HG02840 (cell line): ENCODE results near the gene SERPINE1.
"Not testable (repeated sequence)": the region's sequence is repeated elsewhere in the genome, so short reads cannot be mapped to it uniquely, and the experiment has no call there.

Experiments used
- ATAC-seq: cut with Tn5 transposase; IDR thresholded peaks from one replicate; pipeline ENCODE4 v1.9.1; 2021; ENCODE audit warnings: mild to moderate bottlenecking, moderate library complexity, moderate number of reproducible peaks; ENCODE audit not compliant: unreplicated experiment, low FRiP score

Gene SERPINE1

GRCh38 chr7:101121991-101122932 is 4.6 kb upstream of the SERPINE1 start:
- ATAC-seq, result no peak

- no peak for ATAC-seq
Observed at GRCh38 chr7:101122933-101123702, 3.8 kb upstream of the SERPINE1 start.

GRCh38 chr7:101123703-101124068 is 3.2 kb upstream of the SERPINE1 start:
- no peak for ATAC-seq

GRCh38 chr7:101124376-101125056 is 2.4 kb upstream of the SERPINE1 start:
- no peak for ATAC-seq

DNA sequence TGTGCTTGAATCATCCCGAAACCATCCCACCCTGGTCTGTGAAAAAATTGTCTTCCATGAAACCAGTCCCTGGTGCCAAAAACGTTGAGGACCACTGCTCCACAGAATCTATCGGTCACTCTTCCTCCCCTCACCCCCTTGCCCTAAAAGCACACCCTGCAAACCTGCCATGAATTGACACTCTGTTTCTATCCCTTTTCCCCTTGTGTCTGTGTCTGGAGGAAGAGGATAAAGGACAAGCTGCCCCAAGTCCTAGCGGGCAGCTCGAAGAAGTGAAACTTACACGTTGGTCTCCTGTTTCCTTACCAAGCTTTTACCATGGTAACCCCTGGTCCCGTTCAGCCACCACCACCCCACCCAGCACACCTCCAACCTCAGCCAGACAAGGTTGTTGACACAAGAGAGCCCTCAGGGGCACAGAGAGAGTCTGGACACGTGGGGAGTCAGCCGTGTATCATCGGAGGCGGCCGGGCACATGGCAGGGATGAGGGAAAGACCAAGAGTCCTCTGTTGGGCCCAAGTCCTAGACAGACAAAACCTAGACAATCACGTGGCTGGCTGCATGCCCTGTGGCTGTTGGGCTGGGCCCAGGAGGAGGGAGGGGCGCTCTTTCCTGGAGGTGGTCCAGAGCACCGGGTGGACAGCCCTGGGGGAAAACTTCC is 784 bp upstream of the SERPINE1 start:
- no peak for ATAC-seq

GRCh38 chr7:101127460-101128039 is 646 bp downstream of the SERPINE1 start:
- ATAC-seq, result no peak

- no peak for ATAC-seq
Observed at GRCh38 chr7:101128040-101128834, 1.3 kb downstream of the SERPINE1 start.

- ATAC-seq, result no peak
Observed at GRCh38 chr7:101129603-101130117, 2.8 kb downstream of the SERPINE1 start.

- not testable (repeated sequence) for ATAC-seq
Observed at GRCh38 chr7:101132626-101133600, 6.0 kb downstream of the SERPINE1 start.

DNA sequence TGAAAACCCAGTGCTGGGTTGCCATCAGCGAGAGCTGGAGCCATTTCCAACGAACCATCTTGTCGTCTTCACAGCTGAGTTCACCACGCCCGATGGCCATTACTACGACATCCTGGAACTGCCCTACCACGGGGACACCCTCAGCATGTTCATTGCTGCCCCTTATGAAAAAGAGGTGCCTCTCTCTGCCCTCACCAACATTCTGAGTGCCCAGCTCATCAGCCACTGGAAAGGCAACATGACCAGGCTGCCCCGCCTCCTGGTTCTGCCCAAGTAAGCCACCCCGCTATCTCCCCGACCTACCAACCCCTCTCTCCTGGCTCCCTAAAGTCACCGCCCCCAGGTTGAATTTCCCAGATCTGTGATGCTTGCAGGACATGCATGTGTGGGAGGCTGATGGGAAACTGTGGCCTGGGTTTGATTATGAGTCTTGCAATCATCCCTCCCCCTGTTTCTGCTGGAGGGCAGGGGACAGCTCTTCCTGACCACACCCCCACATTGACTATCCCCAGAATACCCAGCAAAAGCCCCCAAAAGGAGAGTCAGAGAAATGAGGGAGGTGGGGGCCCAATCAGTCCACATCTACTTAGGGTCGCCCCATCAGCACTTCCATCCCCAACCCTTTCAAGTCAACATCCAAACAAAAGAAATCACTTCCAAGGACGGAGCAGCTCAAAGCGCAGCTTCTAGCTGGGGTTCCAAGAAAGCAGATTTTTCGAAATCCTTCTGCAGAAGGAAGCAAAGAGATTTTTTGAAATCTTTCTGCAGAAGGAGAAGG is 6.9 kb downstream of the SERPINE1 start:
- ATAC-seq, result no peak

GRCh38 chr7:101134399-101134980 is 7.6 kb downstream of the SERPINE1 start:
- no peak for ATAC-seq

GRCh38 chr7:101137651-101138212 is 10.8 kb downstream of the SERPINE1 start:
- ATAC-seq, result no peak

DNA sequence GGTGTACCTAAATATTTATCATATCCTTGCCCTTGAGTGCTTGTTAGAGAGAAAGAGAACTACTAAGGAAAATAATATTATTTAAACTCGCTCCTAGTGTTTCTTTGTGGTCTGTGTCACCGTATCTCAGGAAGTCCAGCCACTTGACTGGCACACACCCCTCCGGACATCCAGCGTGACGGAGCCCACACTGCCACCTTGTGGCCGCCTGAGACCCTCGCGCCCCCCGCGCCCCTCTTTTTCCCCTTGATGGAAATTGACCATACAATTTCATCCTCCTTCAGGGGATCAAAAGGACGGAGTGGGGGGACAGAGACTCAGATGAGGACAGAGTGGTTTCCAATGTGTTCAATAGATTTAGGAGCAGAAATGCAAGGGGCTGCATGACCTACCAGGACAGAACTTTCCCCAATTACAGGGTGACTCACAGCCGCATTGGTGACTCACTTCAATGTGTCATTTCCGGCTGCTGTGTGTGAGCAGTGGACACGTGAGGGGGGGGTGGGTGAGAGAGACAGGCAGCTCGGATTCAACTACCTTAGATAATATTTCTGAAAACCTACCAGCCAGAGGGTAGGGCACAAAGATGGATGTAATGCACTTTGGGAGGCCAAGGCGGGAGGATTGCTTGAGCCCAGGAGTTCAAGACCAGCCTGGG is 11.4 kb downstream of the SERPINE1 start:
- ATAC-seq, result no peak

GRCh38 chr7:101140339-101140699 is 13.4 kb downstream of the SERPINE1 start:
- no peak for ATAC-seq

GRCh38 chr7:101140746-101141382 is 14.0 kb downstream of the SERPINE1 start:
- ATAC-seq, result no peak
